ENCODE data around the gene FLNB. TPM values are rescaled to one million over a fixed set of nuclear protein-coding genes. Genes with fewer than 3 reads are reported as not detected.

Gene FLNB
- total and polyA plus RNA-seq, 2 experiments from 2014 or later: 60.6 to 186 TPM

- WGBS, 2 experiments (ENCODE audit: low coverage in 1 of 2, low lambda C conversion rate in 2 of 2, missing lambda C conversion rate in 2 of 2): 93% methylated on average over 2 of the region's 2 CpGs
- Histone ChIP-seq H3K27me3 (replicated peaks; ENCODE audit: insufficient read depth) (no peaks in the 10 kb centered on the region), H3K9me2 (ENCODE audit: insufficient read depth) (no peaks in the 10 kb centered on the region), H3K36me3 (ENCODE audit: low read depth) (no peaks in the 10 kb centered on the region), H3K79me2 (ENCODE audit: insufficient read depth) (peaks cover 99% of the 10 kb centered on the region), H2AFZ (no peak overlapping the region), H3K9ac (no peak overlapping the region), H3F3A (ENCODE audit: insufficient read depth) (peaks cover 34% of the 10 kb centered on the region), H3K4me1 (ENCODE audit: insufficient read depth) (peaks cover 46% of the 10 kb centered on the region), H3K4me3 (no peak overlapping the region), H3K27ac (no peak overlapping the region), H3K9me3 (ENCODE audit: low read depth) (no peaks in the 10 kb centered on the region), H4K20me1 (ENCODE audit: insufficient read depth) (peaks cover 3% of the 10 kb centered on the region; the same call in 1 of the 2 replicates), H3K4me2 (ENCODE audit: unreplicated experiment) (no peak overlapping the region)
- no peak for DNase-seq
- in situ Hi-C loops (cut with MboI): no loop called here
- no peak for TF ChIP-seq EZH2phosphoT487 (IDR thresholded peaks at IDR 0.05; ENCODE audit: insufficient read depth, low read depth)
- TF ChIP-seq EZH2 (IDR thresholded peaks at IDR 0.05; ENCODE audit: insufficient read depth, poor library complexity, severe bottlenecking): no peak
These were observed 60.0 kb downstream of the FLNB start for GRCh38 chr3:58068122-58068809.

- peaks cover 100% of the 10 kb centered on the region for H3K79me2 ChIP-seq (ENCODE audit: insufficient read depth)
- 74 to 76% methylated on average over 7 of the region's 7 CpGs for WGBS, 2 experiments (ENCODE audit: low coverage in 1 of 2, low lambda C conversion rate in 2 of 2, missing lambda C conversion rate in 2 of 2)
- no peak for DNase-seq
- TF ChIP-seq EZH2 (IDR thresholded peaks at IDR 0.05; ENCODE audit: insufficient read depth, poor library complexity, severe bottlenecking): no peak
- TF ChIP-seq EZH2phosphoT487 (IDR thresholded peaks at IDR 0.05; ENCODE audit: insufficient read depth, low read depth): no peak
- no peaks in the 10 kb centered on the region for H3K9me3 ChIP-seq (ENCODE audit: low read depth)
- no peak overlapping the region for H3K4me2 ChIP-seq (ENCODE audit: unreplicated experiment)
- H3K27me3 ChIP-seq (replicated peaks; ENCODE audit: insufficient read depth): no peaks in the 10 kb centered on the region
- H3K36me3 ChIP-seq (ENCODE audit: low read depth): no peaks in the 10 kb centered on the region
- no peaks in the 10 kb centered on the region for H3K9me2 ChIP-seq (ENCODE audit: insufficient read depth)
- no peak overlapping the region for H3K9ac ChIP-seq
- H2AFZ ChIP-seq: no peak overlapping the region
- in situ Hi-C loops (cut with MboI): no loop called here
- no peak overlapping the region for H3K4me3 ChIP-seq
- no peak overlapping the region; the same call in 1 of the 2 replicates for H3K27ac ChIP-seq
- peaks cover 24% of the 10 kb centered on the region for H3F3A ChIP-seq (ENCODE audit: insufficient read depth)
- peaks cover 33% of the 10 kb centered on the region for H3K4me1 ChIP-seq (ENCODE audit: insufficient read depth)
- H4K20me1 ChIP-seq (ENCODE audit: insufficient read depth): peaks cover 9% of the 10 kb centered on the region; the same call in 1 of the 2 replicates
These were observed 63.3 kb downstream of the FLNB start for GRCh38 chr3:58071480-58071971.

GRCh38 chr3:58072052-58072762 lies 64.0 kb downstream of the FLNB start:
- DNase-seq: no peak
- Histone ChIP-seq H3K9ac (no peak overlapping the region), H2AFZ (no peak overlapping the region), H3K9me3 (ENCODE audit: low read depth) (no peaks in the 10 kb centered on the region), H3F3A (ENCODE audit: insufficient read depth) (peaks cover 17% of the 10 kb centered on the region), H3K4me1 (ENCODE audit: insufficient read depth) (peaks cover 26% of the 10 kb centered on the region), H3K79me2 (ENCODE audit: insufficient read depth) (peaks cover 100% of the 10 kb centered on the region), H3K27me3 (replicated peaks; ENCODE audit: insufficient read depth) (no peaks in the 10 kb centered on the region), H3K9me2 (ENCODE audit: insufficient read depth) (no peaks in the 10 kb centered on the region), H3K36me3 (ENCODE audit: low read depth) (peaks cover 4% of the 10 kb centered on the region; the same call in 1 of the 2 replicates), H3K4me3 (no peak overlapping the region), H4K20me1 (ENCODE audit: insufficient read depth) (peaks cover 9% of the 10 kb centered on the region; the same call in 1 of the 2 replicates), H3K4me2 (ENCODE audit: unreplicated experiment) (no peak overlapping the region), H3K27ac (no peak overlapping the region; the same call in 1 of the 2 replicates)
- 83 to 86% methylated on average over 14 of the region's 14 CpGs for WGBS, 2 experiments (ENCODE audit: low coverage in 1 of 2, low lambda C conversion rate in 2 of 2, missing lambda C conversion rate in 2 of 2)
- TF ChIP-seq EZH2phosphoT487 (IDR thresholded peaks at IDR 0.05; ENCODE audit: insufficient read depth, low read depth) (no peak), EZH2 (IDR thresholded peaks at IDR 0.05; ENCODE audit: insufficient read depth, poor library complexity, severe bottlenecking) (no peak)
- in situ Hi-C loops (cut with MboI): no loop called here

GRCh38 chr3:58072763-58073130 lies 64.5 kb downstream of the FLNB start:
- peaks cover 9% of the 10 kb centered on the region; the same call in 1 of the 2 replicates for H4K20me1 ChIP-seq (ENCODE audit: insufficient read depth)
- DNase-seq: no peak

More at GRCh38 chr3:58072763-58073130, 64.5 kb downstream of the FLNB start:
- H3K4me2 ChIP-seq (ENCODE audit: unreplicated experiment): no peak overlapping the region
- in situ Hi-C loops (cut with MboI): no loop called here
- H2AFZ ChIP-seq: no peak overlapping the region
- H3K9me3 ChIP-seq (ENCODE audit: low read depth): no peaks in the 10 kb centered on the region
- H3F3A ChIP-seq (ENCODE audit: insufficient read depth): peaks cover 12% of the 10 kb centered on the region
- H3K27ac ChIP-seq: no peak overlapping the region
- H3K27me3 ChIP-seq (replicated peaks; ENCODE audit: insufficient read depth): no peaks in the 10 kb centered on the region
- no peak for TF ChIP-seq EZH2 (IDR thresholded peaks at IDR 0.05; ENCODE audit: insufficient read depth, poor library complexity, severe bottlenecking)
- TF ChIP-seq EZH2phosphoT487 (IDR thresholded peaks at IDR 0.05; ENCODE audit: insufficient read depth, low read depth): no peak
- no peak overlapping the region for H3K9ac ChIP-seq
- peaks cover 10% of the 10 kb centered on the region for H3K36me3 ChIP-seq (ENCODE audit: low read depth)
- no peak overlapping the region for H3K4me3 ChIP-seq
- peaks cover 21% of the 10 kb centered on the region for H3K4me1 ChIP-seq (ENCODE audit: insufficient read depth)
- peaks cover 100% of the 10 kb centered on the region for H3K79me2 ChIP-seq (ENCODE audit: insufficient read depth)
- WGBS, 2 experiments (ENCODE audit: low coverage in 1 of 2, low lambda C conversion rate in 2 of 2, missing lambda C conversion rate in 2 of 2): 44 to 52% methylated on average over 3 of the region's 3 CpGs
- no peaks in the 10 kb centered on the region for H3K9me2 ChIP-seq (ENCODE audit: insufficient read depth)

Data from GM23248 (cell line).